Umbilical cord (tissue), 2 donors: ENCODE measurements around the gene HAPLN2. TPM values are rescaled to one million over a fixed set of nuclear protein-coding genes. Genes with fewer than 3 reads are reported as not detected.

Source experiments
- DNase-seq: peaks from one replicate; pipeline ENCODE4 v3.0.0-alpha.2; 2015; ENCODE audit warnings: low spot score
- total RNA-seq: library from RNA; depleted of rRNA; stranded (reverse); fragments of >200 nt; gene quantifications from one replicate; pipeline ENCODE4 v1.2.3, GENCODE V29; 2014; ENCODE audit warnings: low replicate concordance; ENCODE audit not compliant: insufficient read depth

Gene HAPLN2
- total RNA-seq, 1 donor from 2014 or later = not detected

- DNase-seq = no peak
Observed at GRCh38 chr1:156662005-156662799, 43.0 kb downstream of the HAPLN2 start.

- no peak for DNase-seq
Observed at GRCh38 chr1:156662800-156663055, 43.5 kb downstream of the HAPLN2 start.

GRCh38 chr1:156663178-156663577 is 44.0 kb downstream of the HAPLN2 start:
- DNase-seq = peak; percentile 54

GRCh38 chr1:156664046-156664766 is 45.0 kb downstream of the HAPLN2 start:
- DNase-seq = no peak

- peak; percentile 54 for DNase-seq
Observed at GRCh38 chr1:156664767-156665411, 45.7 kb downstream of the HAPLN2 start.

DNA sequence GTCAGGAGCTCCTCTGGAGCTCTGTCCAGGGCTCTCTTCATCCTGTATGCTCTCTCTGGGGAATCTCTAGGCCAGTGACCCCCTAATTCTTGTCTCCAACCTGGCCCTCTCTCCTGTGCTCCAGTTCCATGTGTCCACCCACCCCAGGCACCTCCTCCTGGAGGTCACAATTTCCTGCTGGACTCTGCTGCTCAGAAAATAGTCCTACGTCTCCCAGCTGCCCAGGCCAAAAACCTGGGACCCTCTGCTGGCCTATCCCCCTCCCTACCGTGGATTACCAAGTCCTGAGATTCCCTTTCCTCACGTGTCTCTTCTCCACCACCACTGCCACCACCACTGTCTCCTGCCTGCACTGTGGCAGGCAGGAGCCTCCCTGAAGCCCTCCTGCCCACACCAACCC is 46.3 kb downstream of the HAPLN2 start:
- no peak for DNase-seq

- no peak for DNase-seq
Observed at GRCh38 chr1:156666862-156667609, 47.8 kb downstream of the HAPLN2 start.

GRCh38 chr1:156667610-156667967 is 48.4 kb downstream of the HAPLN2 start:
- DNase-seq = peak; percentile 74

DNA sequence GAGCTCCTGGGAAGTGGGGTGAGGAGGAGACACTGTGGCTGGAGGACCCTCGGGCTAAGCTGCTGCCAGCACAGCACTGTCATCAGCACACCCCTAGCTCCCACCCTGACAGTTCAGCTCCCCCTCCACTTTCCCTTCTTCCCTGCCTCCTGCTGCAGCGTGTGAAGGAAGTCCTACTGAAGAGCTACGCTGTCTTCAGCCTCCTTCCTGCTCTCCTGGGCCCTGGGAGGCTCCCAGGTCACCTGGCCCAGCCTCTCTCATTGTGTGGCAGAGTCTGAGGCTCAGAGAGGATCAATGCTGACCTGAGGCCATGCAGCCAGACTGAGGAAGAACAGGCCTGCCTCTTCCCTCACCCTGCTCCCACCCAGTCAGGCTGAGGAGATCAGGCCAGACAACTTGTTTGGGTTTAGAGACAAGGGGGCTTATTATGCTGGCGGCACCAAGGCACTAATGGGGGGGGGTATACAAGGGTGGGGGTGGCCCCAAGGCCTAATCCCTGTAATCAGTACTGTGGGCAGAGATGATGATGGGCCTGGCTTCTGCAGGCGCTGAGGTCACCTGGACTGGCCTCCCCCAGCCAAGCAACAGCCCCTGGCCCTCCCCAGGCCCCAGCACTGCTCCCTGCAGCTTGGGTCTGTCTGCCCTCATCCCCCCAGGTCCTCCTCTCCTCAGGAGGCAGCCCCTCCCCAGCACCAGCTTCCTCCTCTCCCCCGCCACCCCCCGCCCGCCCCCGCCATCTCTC is 48.9 kb downstream of the HAPLN2 start:
- peak; percentile 61 for DNase-seq

DNA sequence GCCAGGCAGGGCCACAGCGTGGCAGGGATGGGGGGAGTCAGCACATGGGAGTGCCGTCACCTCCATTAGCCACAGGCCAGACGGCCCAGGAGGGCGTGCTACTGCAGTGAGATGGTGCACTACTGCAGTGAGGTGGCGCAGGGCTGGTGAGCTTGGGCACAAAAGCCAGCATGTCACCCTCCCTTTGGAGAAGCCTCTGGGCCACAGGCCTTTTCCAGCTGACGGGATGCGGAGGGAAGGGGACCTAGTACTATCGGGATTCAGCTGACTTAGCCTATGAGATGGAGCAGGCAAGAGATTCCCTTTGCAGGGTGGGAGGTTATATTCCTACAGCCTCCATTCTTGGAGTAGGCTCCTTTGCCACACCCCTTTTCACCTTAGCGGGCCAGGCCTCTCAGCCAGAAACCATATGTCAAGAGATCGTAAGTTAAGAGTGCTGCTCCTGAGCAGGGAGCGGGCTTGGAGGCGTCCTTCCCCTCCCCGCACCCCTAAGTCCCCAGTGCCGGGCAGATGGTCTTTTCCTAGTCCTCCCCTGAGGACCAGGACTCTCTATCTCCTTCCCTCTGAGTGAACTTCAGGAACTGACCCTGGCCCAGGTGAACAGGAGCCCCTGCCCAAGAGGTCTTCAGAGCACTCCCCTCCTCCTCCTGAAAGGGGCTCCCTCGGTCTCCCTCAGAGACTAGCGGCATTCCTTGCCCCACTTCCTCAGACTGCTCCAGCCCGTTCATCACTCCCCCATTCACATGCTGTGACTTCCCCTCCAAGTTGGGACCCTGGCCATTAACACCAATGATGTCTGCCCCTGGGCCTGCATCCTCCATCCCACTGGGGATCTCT is 49.8 kb downstream of the HAPLN2 start:
- no peak for DNase-seq

DNA sequence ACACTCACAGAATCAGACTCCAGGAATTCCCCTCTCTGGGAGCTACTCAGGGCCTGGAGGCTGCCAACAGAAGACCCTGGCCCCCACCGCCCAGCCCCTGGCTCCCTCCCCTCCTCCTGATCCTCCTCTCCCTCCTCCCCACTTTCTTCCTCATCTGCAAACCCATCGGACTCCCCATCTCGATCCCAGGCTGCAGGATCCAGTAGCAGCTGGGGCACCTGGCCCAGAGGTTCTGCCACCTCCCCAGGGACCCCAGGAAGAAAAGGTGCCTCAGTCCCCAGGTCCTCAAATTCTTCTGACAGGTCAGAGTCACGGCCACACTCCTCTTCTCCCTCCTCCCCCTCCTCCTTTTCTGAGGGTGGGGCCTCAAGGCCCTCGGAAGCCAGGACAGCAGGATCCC is 50.6 kb downstream of the HAPLN2 start:
- DNase-seq = no peak

DNA sequence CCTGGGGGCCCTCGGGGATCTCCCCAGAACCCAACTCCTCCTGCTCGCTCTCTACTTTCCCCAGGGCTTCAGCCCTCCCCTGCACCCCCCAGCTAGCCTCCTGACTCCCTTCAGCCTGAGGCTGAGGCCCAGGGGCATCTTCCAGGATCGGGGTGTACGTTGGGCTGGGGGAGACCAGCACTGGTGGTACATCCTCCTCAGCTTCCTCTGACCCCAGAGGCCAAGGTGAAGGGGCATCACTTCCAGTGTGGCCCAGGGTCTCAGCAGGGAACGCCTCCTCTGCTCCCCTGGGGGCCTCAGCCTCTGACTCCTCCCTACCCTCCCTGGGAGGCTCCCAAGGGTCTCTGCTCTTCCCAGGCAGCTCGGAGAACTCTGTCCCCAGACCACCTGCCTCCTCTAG is 51.1 kb downstream of the HAPLN2 start:
- DNase-seq = no peak

DNA sequence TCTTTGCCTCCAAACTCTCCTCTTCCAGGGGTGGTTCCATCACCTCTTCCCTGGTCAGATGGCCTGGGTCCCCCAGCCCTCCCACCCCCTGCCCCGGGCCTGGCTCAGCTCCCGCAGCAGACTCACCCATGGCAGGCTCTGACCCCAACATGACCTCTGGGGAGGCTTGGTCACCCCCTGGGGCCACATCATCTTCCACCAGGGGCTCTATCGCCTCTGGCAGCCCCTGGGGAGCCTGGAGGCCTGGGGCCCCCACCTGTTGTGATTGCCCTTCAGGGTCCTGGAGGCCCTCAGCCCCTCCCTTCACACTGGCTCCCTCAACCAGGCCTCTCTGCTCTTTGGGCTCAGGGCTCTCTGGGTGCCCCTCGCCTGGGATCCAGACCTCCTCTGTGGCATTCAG is 51.6 kb downstream of the HAPLN2 start:
- DNase-seq = no peak

DNA sequence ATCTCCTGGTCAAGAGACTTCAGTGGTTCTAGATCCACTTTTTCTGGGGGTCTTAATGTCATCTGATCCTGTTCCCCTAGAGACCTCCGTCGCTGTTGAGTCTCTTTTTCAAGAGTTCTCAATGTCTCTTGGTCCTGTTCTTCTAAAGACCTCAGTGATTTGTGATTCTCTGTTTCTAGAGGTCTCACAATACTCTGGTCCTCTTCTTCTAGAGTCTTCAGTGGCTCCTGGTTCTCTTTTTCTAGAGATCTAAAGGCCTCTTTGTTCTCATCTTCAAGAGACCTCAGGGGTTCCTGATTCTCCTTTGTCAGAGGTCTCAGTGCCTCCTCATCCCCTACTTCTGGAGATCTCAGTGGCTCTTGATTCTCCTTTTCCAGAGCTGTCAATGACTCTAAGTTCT is 52.6 kb downstream of the HAPLN2 start:
- no peak for DNase-seq

GRCh38 chr1:156673387-156674121 is 54.3 kb downstream of the HAPLN2 start:
- DNase-seq = no peak

Other genes with a start within 250 kb of the HAPLN2 start
- 5.5 TPM for gene MEF2D, start 118.6 kb upstream of the HAPLN2 start, total RNA-seq
- gene IQGAP3, start 46.9 kb upstream of the HAPLN2 start, total RNA-seq = 4.6 TPM
- 3.1 TPM for gene TTC24, start 39.7 kb upstream of the HAPLN2 start, total RNA-seq
- 40.9 TPM for gene NAXE, start 27.6 kb upstream of the HAPLN2 start, total RNA-seq
- 21.7 TPM for gene GPATCH4, start 17.9 kb upstream of the HAPLN2 start, total RNA-seq
- 9.1 TPM for gene BCAN, start 22.7 kb downstream of the HAPLN2 start, total RNA-seq
- 19.0 TPM for gene NES, start 58.0 kb downstream of the HAPLN2 start, total RNA-seq
- gene CRABP2, start 86.2 kb downstream of the HAPLN2 start, total RNA-seq = 46.7 TPM
- gene METTL25B, start 109.1 kb downstream of the HAPLN2 start, total RNA-seq = 9.6 TPM
- gene ISG20L2, start 109.4 kb downstream of the HAPLN2 start, total RNA-seq = 3.9 TPM
- 36.4 TPM for gene MRPL24, start 121.7 kb downstream of the HAPLN2 start, total RNA-seq
- 69.8 TPM for gene HDGF, start 132.3 kb downstream of the HAPLN2 start, total RNA-seq
- 21.4 TPM for gene PRCC, start 148.1 kb downstream of the HAPLN2 start, total RNA-seq
- 0.48 TPM for gene SH2D2A, start 197.4 kb downstream of the HAPLN2 start, total RNA-seq
- not detected for gene INSRR, start 239.7 kb downstream of the HAPLN2 start, total RNA-seq
- gene NTRK1, start 241.4 kb downstream of the HAPLN2 start, total RNA-seq = not detected